Measurements from ENCODE around the gene JOSD2.

GRCh38 chr19:50479761-50480251 lies 31.2 kb downstream of the JOSD2 start:
- TF ChIP-seq, protein P1, sequence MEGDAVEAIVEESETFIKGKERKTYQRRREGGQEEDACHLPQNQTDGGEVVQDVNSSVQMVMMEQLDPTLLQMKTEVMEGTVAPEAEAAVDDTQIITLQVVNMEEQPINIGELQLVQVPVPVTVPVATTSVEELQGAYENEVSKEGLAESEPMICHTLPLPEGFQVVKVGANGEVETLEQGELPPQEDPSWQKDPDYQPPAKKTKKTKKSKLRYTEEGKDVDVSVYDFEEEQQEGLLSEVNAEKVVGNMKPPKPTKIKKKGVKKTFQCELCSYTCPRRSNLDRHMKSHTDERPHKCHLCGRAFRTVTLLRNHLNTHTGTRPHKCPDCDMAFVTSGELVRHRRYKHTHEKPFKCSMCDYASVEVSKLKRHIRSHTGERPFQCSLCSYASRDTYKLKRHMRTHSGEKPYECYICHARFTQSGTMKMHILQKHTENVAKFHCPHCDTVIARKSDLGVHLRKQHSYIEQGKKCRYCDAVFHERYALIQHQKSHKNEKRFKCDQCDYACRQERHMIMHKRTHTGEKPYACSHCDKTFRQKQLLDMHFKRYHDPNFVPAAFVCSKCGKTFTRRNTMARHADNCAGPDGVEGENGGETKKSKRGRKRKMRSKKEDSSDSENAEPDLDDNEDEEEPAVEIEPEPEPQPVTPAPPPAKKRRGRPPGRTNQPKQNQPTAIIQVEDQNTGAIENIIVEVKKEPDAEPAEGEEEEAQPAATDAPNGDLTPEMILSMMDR (IDR thresholded peaks at IDR 0.05; ENCODE audit: insufficient read depth, low read length): no peak
- TF ChIP-seq SPI1 (IDR thresholded peaks at IDR 0.05; ENCODE audit: borderline replicate concordance, low read depth) (no peak), POLR2AphosphoS5 (IDR thresholded peaks at IDR 0.05; ENCODE audit: low read depth) (no peak), GABPA (IDR thresholded peaks at IDR 0.05; ENCODE audit: low read depth) (no peak)
- TF ChIP-seq, protein P2, sequence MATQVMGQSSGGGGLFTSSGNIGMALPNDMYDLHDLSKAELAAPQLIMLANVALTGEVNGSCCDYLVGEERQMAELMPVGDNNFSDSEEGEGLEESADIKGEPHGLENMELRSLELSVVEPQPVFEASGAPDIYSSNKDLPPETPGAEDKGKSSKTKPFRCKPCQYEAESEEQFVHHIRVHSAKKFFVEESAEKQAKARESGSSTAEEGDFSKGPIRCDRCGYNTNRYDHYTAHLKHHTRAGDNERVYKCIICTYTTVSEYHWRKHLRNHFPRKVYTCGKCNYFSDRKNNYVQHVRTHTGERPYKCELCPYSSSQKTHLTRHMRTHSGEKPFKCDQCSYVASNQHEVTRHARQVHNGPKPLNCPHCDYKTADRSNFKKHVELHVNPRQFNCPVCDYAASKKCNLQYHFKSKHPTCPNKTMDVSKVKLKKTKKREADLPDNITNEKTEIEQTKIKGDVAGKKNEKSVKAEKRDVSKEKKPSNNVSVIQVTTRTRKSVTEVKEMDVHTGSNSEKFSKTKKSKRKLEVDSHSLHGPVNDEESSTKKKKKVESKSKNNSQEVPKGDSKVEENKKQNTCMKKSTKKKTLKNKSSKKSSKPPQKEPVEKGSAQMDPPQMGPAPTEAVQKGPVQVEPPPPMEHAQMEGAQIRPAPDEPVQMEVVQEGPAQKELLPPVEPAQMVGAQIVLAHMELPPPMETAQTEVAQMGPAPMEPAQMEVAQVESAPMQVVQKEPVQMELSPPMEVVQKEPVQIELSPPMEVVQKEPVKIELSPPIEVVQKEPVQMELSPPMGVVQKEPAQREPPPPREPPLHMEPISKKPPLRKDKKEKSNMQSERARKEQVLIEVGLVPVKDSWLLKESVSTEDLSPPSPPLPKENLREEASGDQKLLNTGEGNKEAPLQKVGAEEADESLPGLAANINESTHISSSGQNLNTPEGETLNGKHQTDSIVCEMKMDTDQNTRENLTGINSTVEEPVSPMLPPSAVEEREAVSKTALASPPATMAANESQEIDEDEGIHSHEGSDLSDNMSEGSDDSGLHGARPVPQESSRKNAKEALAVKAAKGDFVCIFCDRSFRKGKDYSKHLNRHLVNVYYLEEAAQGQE (IDR thresholded peaks at IDR 0.05; ENCODE audit: insufficient replicate concordance, low read depth): no peak

Measured in HL-60 (cell line).